HG03139 (cell line): ENCODE results near the gene ZNF513.
A peak's percentile ranks its signal among the peaks of the same experiment; 100 is the strongest.

Experiments
- ATAC-seq: cut with Tn5 transposase; IDR thresholded peaks from one replicate; pipeline ENCODE4 v1.9.1; 2021; ENCODE audit not compliant: unreplicated experiment

ZNF513 gene

DNA sequence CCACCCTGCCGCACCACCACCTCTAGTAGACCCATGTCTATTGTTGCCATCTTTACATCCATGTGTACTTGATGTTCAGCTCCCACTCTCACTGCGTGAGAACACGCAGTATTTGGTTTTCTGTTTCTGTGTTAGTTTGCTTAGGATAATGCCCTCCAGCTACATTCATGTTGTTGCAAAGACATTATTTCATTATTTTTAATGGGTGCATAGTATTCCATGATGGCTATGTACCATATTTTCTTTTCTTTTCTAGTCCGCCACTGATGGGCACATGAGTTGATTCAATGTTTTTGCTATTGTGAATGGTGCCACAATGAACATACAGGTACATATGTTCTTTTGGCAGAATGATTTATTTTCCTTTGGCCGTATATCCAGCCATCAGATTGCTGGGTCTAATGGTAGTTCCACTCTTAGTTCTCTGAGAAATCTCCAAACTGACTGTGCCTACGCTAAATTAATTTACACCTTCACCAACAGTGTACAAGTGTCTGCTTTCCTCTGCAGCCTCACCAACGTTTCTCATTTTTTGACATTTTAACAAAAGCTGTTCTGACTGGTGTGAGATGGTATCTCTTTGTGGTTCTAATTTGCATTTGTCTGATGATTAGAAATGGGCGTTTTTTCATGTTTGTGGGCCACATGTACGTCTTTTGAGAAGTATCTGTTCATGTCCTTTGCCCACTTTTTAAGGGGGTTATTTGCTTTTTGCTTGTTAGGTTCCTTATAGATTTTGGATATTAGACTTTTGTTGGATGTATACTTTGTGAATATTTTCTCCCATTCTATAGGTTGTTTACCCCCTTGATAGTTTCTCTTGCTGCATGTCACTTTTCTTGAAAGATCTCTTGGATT is 10.5 kb upstream of the ZNF513 start:
- no peak for ATAC-seq

DNA sequence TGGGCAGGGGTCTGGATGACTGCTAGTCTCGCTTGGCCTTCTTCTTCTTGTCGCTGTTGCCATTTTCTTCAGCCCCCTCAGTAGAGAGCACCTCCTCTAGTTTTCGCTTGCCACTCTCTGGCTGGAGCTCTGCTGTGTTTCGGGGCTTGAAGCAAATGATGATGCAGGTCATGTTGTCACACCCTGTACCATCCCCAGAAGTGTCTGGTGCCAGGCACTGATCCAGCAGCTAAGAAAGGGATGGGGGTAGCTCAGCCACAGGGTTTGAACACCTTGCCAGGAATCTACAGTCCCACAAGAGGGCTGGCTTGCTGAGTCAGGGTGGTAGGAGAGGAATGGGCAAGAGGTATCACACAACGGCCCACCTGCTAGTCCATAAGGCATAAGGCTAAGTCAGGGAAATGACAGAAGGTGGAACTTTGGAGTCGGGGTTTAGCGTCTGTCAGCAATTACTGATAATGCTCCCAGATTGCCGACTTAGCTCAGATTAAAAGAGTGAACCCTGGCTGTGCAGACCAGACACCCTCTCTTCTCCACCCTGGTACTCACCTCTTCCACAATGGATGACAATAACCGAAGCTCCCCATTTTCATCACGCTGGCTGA is 1.1 kb upstream of the ZNF513 start:
- ATAC-seq, result no peak

DNA sequence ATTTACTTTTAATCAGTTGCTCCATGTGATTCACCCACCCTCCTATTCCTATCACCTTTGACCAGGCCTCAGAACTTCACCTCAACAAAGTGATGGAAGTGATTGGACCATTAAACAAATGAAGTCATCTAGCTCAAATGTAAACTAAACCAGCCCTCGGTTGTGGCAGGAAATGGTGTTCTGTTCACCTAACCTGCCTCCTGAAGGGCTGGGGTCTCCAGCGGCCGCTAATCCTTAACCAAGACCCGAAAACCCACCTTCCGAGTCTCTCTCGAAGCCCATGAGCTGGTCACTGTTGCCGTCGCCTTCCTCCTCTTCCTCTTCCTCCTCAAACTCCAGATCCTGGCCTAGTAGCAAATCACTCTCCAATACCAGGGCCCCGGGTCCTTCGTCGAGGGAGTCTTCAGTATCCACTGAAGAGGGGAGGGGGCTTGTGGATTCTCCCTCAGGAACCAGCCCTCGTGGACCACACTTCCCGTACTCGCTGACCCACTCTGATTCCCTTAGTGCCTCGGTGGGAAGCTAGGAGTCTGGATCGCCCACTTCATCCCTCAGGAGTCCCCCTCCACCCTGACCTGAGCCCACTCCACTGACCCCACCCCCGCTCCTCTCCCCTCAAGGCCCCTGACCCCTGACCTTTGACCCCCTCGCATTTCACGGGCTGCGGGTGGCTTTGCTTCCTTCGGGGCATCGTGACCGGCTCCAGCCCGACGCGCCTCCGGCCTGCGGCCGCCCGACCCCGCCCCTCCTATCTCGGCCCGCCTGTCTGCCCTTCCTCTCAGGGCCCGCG is 503 bp downstream of the ZNF513 start:
- no peak for ATAC-seq

DNA sequence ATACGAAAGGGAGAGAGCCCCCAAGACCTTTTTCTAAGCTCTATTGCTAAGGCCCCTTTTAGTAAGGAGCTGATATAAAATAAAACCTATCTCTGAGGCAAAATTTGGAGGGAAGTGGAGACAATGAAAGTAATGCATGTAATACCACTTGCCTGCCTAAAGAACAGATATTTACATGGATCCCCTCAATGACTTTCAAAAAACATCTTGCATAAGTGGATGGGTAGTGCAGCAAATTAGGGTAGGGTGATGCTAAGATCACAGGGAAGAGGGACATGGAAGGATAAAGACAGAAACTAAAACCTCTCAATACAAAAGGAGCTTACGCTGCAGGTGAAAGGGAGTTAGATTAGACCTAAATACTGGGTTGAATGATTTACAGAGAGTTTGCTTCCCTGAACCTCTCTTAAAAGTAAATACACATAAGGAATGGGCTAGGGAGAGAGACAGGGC is 1.1 kb downstream of the ZNF513 start:
- ATAC-seq, result no peak

DNA sequence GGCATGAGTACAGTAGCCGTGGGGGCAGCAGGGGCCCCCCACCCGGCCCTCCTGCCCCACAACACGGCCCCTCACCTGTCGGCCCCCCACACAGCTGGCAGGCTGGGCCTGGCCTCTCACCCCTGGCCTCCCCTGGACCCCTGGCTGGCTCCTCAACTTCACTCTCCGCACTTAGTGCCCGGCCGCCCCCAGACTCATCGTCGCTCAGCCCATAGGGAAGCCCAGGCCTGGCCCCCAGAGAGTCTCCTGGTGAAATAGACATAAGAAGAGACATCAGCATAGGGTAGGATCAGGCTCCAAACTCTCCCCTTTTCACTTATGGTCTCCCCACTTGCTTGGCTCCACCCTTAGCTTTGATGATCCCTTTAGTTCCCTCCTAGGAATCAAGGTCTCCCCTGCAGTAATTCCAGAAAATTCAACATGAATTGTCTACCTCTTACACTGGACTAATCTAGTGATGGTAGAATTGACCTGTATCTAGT is 1.7 kb downstream of the ZNF513 start:
- ATAC-seq, result no peak

GRCh38 chr2:27378096-27378808 is 2.3 kb downstream of the ZNF513 start:
- no peak for ATAC-seq

GRCh38 chr2:27377618-27378095 is 2.9 kb downstream of the ZNF513 start:
- no peak for ATAC-seq

- ATAC-seq, result no peak
Observed at GRCh38 chr2:27376866-27377617, 3.5 kb downstream of the ZNF513 start.

DNA sequence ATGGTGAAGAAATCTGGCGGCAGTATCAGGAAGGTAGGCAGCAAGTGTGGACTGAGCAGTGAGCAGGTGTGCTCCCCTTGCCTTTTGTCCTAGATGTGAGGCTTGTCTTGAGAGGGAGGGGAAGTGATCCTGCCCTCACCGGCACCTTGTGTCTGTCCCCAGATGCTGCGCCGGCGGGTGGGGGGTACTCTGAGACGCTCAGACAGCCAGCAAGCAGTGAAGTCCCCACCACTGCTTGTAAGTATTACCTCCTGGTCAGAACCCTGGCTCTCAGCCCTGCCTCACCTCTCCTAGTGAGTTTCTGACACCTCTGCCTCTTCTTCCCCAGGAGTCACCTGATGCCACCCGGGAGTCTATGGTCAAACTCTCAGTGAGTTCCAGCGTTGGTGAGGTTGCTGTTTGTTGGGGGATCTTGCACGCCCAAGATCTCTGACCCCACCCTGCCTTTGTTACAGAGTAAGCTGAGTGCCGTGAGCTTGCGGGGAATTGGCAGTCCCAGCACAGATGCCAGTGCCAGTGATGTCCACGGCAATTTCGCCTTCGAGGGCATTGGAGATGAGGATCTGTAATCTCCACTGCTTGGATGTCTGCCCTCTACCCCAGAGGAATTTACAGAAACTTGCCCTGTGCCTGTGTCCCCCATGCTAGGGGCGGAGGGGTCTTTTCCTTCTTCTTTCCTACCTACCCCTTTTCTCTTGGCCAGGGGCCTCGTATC is 4.2 kb downstream of the ZNF513 start:
- no peak for ATAC-seq

DNA sequence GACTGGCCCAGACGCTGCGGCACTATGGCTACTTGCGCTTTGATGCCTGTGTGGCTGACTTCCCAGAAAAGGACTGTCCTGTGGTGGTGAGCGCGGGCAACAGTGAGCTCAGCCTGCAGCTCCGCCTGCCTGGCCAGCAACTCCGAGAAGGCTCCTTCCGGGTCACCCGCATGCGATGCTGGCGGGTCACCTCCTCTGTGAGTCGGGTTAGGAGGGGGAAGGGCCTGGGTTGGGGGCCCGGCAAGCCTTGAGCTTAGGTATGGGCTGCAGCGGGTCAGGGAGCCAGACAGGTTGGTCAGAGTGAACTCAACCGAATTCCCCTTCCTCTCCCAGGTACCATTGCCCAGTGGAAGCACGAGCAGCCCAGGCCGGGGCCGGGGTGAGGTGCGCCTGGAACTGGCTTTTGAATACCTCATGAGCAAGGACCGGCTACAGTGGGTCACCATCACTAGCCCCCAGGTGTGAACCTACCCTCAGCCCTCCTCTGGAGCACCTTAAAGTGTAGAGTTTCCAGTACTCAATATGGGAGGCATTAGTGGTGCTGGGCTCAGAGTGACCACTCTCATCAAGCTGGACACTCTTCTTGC is 4.9 kb downstream of the ZNF513 start:
- no peak for ATAC-seq

DNA sequence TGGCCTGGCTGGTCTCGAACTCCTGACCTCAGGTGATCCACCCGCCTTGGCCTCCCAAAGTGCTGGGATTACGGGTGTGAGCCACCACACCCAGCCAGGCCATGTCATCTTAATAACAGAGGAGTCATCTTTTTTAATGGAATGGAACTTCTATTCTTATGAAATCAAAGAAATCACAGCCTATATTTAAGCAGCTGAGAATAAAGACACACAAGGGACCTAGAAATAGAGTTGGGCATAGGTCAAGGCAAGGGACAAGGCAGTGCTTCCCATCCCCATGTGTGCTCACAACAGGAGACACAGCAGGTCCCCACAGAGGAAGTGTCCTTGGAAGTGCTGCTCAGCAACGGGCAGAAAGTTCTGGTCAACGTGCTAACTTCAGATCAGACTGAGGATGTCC is 7.0 kb downstream of the ZNF513 start:
- no peak for ATAC-seq

- ATAC-seq, result no peak
Observed at GRCh38 chr2:27372937-27373336, 7.6 kb downstream of the ZNF513 start.

DNA sequence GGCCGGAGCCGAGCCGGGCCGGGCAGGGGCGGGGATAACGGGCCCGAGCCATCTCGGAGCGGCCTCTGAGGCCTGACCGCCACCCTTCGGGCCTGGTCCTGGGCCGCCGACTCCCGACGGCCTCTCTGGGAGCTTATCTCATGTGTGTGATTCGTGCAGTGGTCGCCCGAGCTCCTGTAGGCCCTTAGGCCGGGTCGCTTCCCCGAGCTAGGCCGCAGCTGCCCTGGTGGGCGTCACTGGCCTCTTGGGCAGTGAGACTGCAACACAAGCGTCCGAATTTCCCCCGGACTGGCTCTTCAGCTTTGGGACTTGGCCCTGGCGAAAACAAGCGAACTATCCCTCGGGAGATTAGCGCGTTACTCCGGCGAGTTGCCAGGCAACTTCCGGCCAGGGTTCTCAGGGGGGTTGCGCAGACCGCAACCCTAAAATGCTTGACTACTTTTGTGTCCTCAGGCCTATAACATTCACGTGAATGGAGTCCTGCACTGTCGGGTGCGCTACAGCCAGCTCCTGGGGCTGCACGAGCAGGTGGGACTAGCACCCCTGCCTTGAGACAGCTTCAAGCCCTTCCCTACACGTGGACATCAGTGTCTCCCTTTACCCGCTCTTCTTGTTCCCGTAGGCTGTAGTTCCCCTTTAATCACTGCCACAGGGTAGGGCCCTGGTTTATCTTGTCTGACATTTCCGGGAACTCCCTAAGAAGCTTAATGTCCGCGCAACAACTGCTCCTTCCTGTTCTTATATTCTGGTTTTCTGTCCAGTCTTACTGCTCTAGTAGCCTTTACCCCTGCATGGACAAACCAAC is 9.5 kb downstream of the ZNF513 start:
- peak; percentile 16 for ATAC-seq

DNA sequence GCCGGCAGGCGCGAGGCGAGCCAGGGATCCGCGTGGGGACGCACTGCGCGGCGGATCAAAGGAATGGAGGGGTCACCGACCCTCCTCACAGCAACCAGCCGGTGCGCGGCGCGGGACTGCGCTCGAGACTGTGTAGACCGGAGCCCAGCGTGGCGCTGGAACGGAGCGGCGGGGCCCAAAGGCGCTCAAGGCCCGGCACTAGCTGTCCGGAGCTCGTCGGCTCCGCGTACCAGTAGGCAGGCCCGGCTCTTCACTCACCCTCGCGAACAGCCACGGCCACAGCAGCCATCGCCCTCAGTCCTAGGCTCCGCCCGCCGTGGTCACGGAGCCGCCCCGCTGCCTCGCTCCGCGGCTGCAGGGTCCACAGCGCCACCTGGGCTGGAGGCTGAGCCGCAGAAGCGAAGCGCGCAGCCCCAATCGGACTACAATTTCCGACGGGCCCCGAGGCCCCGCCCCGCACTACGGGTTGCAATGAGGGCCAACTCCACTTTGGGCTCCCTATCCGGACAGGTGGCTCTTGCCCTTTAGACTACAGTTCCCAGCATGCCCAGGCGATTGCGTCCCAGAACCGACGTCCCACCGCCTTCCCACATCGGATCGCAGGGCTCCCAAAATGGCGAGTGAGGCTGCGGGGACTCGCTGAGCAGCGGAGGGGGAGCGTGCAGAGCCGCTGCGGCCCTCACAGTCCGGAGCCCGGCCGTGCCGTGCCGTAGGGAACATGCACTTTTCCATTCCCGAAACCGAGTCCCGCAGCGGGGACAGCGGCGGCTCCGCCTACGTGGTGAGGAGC is 10.3 kb downstream of the ZNF513 start, which contains the start of the genes EIF2B4 and SNX17:
Gene EIF2B4, minus strand, starts transcription at position 313 of the 790 bp plus-strand sequence. Its CDS starts 24 bp downstream, at position 289.
Gene SNX17, plus strand, starts transcription at position 591 of the 790 bp plus-strand sequence. Its CDS starts 128 bp downstream, at position 719.
- ATAC-seq, result peak; percentile 88

- no peak for ATAC-seq
Observed at GRCh38 chr2:27369471-27370025, 11.0 kb downstream of the ZNF513 start.

DNA sequence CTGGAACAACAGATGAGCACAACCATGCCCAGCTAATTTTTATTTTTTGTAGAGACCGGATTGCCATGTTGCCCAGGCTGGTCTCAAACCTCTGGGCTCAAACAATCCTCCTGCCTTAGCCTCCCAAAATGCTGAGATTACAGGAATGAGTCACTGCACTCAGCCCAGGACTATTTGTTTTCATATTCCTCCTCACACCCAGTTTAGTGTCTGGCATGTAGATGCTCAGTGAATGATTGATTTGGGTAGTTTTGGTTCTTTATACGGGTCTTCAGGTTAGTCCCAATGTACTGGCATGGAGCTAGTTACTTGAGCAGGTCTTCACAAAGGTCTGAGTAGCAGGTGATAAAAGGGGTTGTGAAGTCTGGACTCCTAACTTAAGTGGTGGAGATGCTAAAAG is 16.6 kb downstream of the ZNF513 start:
- ATAC-seq, result no peak
